NCI-H2081 treated with DMSO at 0.1 percent for 48 hours (cell line): Measurements from ENCODE around the gene ZFYVE27.

Experiments used
- DNase-seq: peaks from one replicate; lab custom pipeline; 2025; lab: John Stamatoyannopoulos, UW

The ZFYVE27 gene

DNA sequence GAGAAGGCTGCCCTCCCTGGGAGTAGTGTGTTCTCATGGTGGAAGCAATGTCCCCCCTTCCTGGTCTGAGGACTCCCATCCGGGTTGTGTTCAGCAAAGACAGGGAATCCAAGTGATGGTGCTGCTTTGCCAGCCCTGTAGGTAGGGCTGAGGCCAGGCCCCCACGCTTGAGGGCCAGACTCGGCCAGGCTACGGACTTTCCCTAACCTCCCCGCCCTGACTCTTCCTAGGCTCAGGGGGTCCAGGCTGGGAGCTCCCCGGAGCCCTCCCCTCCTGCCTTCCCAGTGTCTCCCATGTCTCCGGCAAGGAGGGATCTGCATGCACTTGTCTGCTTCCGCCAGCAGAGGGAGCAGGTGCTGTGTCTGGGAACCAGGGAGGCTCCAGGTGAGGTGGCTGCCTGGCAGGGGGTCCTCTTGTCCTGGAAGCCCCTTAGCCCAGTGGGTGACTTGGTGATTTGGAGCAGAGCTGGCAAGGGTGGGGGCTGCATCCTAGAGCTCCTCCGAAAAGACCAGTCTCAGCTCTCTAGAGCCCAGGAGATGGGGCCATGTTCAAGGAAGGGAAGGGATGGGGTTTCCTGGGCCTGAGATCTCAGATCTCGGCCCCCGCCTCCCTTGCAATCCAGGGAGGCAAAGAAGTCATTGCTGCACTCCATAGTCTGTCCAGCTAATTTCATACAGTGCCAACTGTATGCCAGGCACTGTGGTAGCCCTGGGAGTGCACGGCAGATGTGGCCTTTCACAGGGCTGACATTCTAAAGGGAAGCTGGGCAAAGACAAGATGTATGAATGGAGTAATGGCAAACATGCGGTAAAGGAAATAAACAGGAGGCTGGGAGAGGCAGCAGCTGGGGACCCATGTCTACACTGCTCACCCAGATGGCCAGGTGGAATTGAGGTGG lies 55.1 kb downstream of the ZFYVE27 start:
- no peak for DNase-seq

DNA sequence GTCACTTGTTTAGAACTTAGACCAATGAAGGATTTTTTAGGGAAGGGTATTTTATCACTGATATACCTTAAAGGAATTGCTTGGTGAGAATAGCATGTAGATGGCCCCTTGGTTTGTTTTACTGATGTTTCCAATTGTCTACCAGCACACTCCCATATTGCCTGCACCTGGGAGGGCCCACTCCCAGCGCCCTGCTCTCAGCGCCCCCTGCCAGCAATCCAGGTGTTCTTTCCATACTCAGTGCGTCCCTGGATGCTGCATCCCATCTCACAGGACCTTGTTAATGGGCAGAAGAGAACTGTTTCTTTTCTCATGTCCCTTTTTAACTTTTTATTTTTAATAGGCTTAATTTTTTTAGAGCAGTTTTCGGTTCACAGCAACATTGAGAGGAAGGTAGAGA lies 59.0 kb downstream of the ZFYVE27 start:
- no peak for DNase-seq

DNA sequence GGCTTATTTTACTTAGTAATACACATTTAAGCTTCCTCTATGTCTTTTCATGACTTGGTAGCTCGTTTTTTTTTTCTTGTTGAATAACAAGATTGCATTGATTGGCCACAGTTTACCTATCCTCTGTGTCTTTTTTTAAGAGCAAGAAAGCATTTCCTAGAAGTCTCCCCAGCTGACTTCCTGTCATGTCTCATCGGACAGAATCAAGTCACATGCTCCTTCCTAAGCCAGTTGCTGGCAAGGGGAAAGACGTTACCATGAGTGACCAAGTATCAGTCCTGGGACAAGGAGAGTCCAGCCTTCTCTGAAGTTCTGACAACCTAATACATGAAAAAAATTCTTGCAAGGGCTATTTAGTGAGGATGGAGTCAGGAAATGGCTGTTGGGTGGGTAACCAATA lies 59.7 kb downstream of the ZFYVE27 start:
- DNase-seq, result no peak

DNA sequence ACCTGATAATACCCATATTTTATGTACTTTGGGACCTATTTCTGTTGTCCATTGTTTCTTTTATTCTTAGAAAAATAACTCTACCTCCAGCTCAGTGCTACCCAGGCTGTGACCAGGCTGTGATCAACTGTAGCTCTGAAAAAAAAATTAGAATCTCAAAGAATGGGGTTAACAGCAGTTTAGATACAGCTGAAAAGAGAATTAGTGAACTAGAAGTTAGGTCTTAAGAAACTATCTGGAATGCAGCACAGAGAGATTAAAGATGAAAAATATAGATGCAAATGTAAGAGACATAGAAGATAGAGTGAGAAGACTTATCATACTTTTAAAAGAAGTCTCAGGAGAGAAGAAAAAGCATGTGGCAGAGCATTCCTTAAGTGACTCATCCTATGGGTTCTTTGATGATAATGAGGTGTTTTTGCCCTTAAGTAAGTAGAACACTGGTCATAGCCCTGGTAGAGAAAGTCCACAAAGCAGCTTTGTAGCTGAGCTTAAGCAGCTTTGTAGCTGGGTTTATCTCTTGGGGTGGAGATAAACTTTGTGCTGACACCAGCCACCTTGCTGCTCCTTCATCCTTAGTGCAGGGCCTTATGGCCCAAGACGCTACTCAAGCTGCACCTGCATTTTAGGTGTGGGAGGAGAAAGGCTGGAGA lies 62.2 kb downstream of the ZFYVE27 start:
- DNase-seq, result no peak

DNA sequence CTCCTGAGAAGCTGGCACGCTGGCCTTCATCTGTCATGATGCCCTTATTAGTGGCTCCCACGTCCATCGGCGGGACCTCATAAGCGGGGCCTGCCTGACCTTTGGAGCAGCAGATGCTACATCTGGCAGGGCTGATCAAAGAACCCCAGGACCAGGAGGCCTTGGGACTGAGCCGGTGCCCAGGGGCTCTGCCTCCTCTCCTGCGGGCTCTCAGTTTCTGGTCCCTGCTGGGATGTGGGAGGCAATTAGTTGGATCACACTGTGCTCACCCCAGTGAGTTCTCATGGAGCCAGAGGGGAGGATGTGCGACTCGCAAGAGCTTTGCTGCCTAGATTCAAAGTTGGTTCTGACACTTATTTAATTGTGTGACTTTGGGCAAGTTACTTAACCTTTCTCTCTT lies 63.5 kb downstream of the ZFYVE27 start:
- DNase-seq, result no peak

DNA sequence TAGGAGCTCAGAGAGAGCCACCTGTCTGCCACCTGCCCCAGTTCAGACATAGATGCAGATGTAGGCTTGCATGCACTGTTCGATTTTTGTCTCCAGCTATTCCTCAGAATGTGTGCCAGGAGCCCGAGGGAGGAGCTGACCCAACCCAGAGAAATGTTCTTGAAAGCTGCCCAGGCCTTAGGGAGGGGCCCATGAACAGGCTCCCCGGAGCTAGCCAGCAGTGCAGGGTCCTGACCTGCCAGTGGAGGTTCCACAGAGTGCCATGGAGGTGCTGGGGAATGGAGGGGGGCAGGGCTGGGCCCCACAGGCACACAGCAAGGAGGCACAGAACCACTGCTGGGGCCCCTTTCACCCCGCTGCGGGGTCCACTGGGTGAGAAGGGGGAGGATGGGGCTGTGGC lies 64.5 kb downstream of the ZFYVE27 start:
- no peak for DNase-seq

GRCh38 chr10:97805096-97805884 lies 68.4 kb downstream of the ZFYVE27 start:
- no peak for DNase-seq

DNA sequence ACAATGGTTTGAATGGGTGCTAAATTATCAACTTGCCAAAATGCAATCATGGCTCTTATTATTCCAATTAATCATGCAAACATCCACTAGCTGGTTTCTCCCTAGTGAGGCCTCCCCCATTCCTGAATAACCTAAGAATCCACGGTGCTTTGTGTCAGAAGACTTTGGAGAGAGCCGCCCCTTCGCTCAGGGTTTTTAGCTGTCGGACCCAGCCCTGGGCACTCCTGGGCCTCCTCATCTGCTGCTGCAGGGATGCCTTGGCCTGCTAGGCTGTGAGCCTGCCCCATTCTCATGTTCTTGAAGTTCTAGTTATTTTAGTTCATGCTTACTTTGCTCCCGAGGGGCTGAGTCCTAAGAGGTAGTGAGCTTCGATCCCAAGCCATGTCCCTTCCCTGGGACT lies 69.0 kb downstream of the ZFYVE27 start:
- no peak for DNase-seq

DNA sequence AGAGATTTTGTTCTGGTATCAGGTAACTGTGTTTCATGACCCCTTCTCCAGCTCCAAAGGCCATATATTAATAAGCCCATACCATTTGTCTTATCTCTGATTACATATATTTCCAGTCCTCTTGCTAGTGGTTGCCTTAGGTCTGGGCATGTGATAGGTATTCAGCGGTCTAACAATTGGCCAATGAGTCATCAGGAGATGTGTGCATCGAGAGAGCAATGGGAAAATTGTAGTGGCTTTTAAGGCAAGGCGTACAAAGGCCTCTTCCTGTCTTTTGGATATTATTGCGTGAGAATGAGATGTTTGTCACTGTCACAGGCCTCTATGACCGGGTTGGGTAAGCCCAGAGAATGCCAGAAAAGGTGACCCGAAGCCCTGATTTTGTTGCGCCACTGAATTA lies 73.5 kb downstream of the ZFYVE27 start:
- no peak for DNase-seq
